Gastroesophageal sphincter (tissue), 4 donors: ENCODE measurements around the gene FAM163A. TPM values are rescaled to one million over a fixed set of nuclear protein-coding genes. Genes with fewer than 3 reads are reported as not detected.
"Not testable (repeated sequence)": the region's sequence is repeated elsewhere in the genome, so short reads cannot be mapped to it uniquely, and the experiment has no call there.

Source experiments
- ATAC-seq: fragments of 150-250 bp; one replicate; pipeline ENCODE4 v1.9.1; 2016; ENCODE audit warnings: mild to moderate bottlenecking, moderate library complexity
- H3K27ac ChIP-seq, 4 donors: fragments of 200-600 bp; sonication (generic) in 3 of 4; 1 replicate in 3 of 4; 2 replicates in 1 of 4; pipeline ENCODE4 v1.5.1; 2016 to 2019
- H3K27me3 ChIP-seq: fragments of 200-600 bp; sonication (generic); one replicate; pipeline ENCODE4 v1.5.1; 2019
- H3K36me3 ChIP-seq, 2 donors: fragments of 200-600 bp; sonication (generic); one replicate each; pipeline ENCODE4 v1.5.1; 2019; ENCODE audit warnings: control low read depth in 1 of 2
- H3K4me1 ChIP-seq, 3 donors: fragments of 200-600 bp; sonication (generic); 1 replicate in 2 of 3; 2 replicates in 1 of 3; pipeline ENCODE4 v1.5.1; 2016 to 2019; ENCODE audit warnings: control low read depth in 2 of 3
- H3K4me3 ChIP-seq, 2 donors: fragments of 200-600 bp; sonication (generic); one replicate each; pipeline ENCODE4 v1.5.1; 2019; ENCODE audit warnings: mild to moderate bottlenecking in 1 of 2, moderate library complexity in 1 of 2
- H3K9me3 ChIP-seq, 3 donors: fragments of 200-600 bp; sonication (generic); one replicate each; pipeline ENCODE4 v1.5.1; 2017 to 2019; ENCODE audit warnings: control low read depth in 2 of 3
- CTCF ChIP-seq, 4 experiments: fragments of 200-600 bp in 2 of 4; fragments of 450-650 bp in 2 of 4; sonication (generic) in 1 of 4; IDR thresholded peaks; one replicate each; pipeline ENCODE4 v1.5.1; 2017 to 2019; ENCODE audit warnings: antibody characterized with exemption in 4 of 4, mild to moderate bottlenecking in 2 of 4, moderate library complexity in 2 of 4
- EP300 ChIP-seq: sonication (generic); formaldehyde crosslinking; IDR thresholded peaks from one replicate; pipeline ENCODE4 v1.6.1; 2017; ENCODE audit warnings: antibody characterized with exemption, mild to moderate bottlenecking
- POLR2A ChIP-seq, 2 donors: fragments of 450-650 bp; IDR thresholded peaks; one replicate each; pipeline ENCODE4 v1.6.1; 2017; ENCODE audit warnings: antibody characterized with exemption in 2 of 2, mild to moderate bottlenecking in 2 of 2, moderate library complexity in 1 of 2
- POLR2AphosphoS5 ChIP-seq: sonication (generic); formaldehyde crosslinking; IDR thresholded peaks from one replicate; pipeline ENCODE4 v1.6.1; 2017; ENCODE audit warnings: antibody characterized with exemption
- WGBS, 2 donors: methylation state at CpG; one replicate each; pipeline ENCODE4 v1.1.5; 2018; ENCODE audit warnings: low coverage in 1 of 2; 5-methylcytosine and 5-hydroxymethylcytosine counted together
- total RNA-seq, 4 donors: library from RNA; depleted of rRNA; stranded (reverse); fragments of >200 nt; gene quantifications; one replicate each; pipeline ENCODE4 v1.1.0, GENCODE V29; 2016

The FAM163A gene
- total RNA-seq, 4 donors from 2014 or later: 0.19 to 0.67 TPM; not detected in 2

GRCh38 chr1:179828554-179829110 is 85.5 kb downstream of the FAM163A start:
- WGBS, 2 donors: 80% methylated on average over 1 of the region's 9 CpGs; no CpG with 5 or more reads in 1 of the 2 donors
- no peaks in the 10 kb centered on the region for H3K36me3 ChIP-seq
- no peak overlapping the region for H3K4me3 ChIP-seq
- H3K27ac ChIP-seq: no peak overlapping the region
- H3K4me1 ChIP-seq: no peaks in the 10 kb centered on the region
- peaks cover 7% of the 10 kb centered on the region for H3K27me3 ChIP-seq
- no peak for ATAC-seq
- no peak for TF ChIP-seq CTCF (IDR thresholded peaks at IDR 0.05)
- TF ChIP-seq POLR2AphosphoS5: no peak
- TF ChIP-seq POLR2A (IDR thresholded peaks at IDR 0.05): no peak
- TF ChIP-seq EP300: no peak
- H3K9me3 ChIP-seq: no peaks in the 10 kb centered on the region

DNA sequence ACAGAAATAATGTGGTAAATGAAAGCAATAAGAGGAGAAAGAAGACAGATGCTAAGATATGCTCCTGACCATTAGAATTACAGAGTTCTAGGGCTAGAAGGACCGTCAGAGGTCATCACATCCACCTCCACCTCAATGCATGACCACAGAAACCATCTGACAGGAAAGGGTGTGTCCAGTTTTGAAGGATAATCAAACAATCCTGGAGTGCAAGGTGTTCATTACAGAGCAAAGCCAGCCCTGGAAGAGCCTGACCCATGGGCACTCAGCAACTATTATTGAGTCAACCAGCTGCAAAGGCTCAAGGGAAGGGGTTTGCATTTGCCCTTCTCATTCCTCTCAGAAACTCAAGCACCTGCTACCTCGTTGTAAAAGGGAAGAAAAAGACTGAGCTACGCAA is 88.1 kb downstream of the FAM163A start:
- WGBS, 2 donors: 63 to 100% methylated on average over 1 to 3 of the region's 3 CpGs
- no peak overlapping the region for H3K27ac ChIP-seq
- H3K4me1 ChIP-seq: no peaks in the 10 kb centered on the region
- peaks cover 0 to 8% of the 10 kb centered on the region in 2 donors for H3K36me3 ChIP-seq
- TF ChIP-seq EP300 (no peak), POLR2AphosphoS5 (no peak), CTCF (IDR thresholded peaks at IDR 0.05) (no peak), POLR2A (IDR thresholded peaks at IDR 0.05) (no peak)
- no peaks in the 10 kb centered on the region for H3K9me3 ChIP-seq
- H3K4me3 ChIP-seq: no peak overlapping the region
- H3K27me3 ChIP-seq: peaks cover 7% of the 10 kb centered on the region
- ATAC-seq: no peak

- no peaks in the 10 kb centered on the region for H3K4me1 ChIP-seq
Observed at GRCh38 chr1:179831852-179832699, 89.0 kb downstream of the FAM163A start.

DNA sequence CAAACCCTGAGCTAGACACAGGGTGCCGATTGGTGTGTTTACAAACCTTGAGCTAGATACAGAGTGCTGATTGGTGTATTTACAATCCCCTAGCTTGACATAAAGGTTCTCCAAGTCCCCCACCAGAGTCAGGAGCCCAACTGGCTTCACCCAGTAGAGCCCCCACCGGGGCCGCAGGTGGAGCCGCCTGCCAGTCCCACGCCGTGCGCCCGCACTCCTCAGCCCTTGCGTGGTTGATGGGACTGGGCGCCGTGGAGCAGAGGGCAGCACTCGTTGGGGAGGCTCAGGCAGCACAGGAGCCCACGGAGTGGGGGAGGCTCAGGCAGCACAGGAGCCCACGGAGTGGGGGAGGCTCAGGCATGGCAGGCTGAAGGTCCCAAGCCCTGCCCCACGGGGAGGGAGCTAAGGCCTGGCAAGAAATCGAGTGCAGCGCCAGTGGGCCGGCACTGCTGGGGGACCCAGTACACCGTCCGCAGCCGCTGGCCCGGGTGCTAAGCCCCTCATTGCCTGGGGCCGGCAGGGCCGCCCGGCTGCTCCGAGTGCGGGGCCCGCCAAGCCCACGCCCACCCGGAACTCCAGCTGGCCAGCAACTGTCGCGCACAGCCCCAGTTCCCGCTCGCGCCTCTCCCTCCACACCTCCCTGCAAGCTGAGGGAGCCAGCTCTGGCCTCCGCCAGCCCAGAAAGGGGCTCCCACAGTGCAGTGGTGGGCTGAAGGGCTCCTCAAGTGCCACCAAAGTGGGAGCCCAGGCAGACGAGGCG is 93.8 kb downstream of the FAM163A start:
- not testable (repeated sequence) for H3K4me1 ChIP-seq, H3K9me3 ChIP-seq, H3K4me3 ChIP-seq, H3K27ac ChIP-seq, H3K27me3 ChIP-seq, ATAC-seq
- peaks cover 0 to 53% of the 10 kb centered on the region in 2 donors for H3K36me3 ChIP-seq
- 100% methylated on average over 1 of the region's 38 CpGs; no CpG with 5 or more reads in 1 of the 2 donors for WGBS, 2 donors

More at GRCh38 chr1:179831852-179832699, 89.0 kb downstream of the FAM163A start:
- peaks cover 0 to 16% of the 10 kb centered on the region in 2 donors for H3K36me3 ChIP-seq
- H3K9me3 ChIP-seq: no peaks in the 10 kb centered on the region
- WGBS, 2 donors: 59 to 80% methylated on average over 4 to 7 of the region's 9 CpGs
- no peak overlapping the region for H3K4me3 ChIP-seq
- peaks cover 7% of the 10 kb centered on the region for H3K27me3 ChIP-seq
- ATAC-seq: no peak
- H3K27ac ChIP-seq: no peak overlapping the region
- no peak for TF ChIP-seq CTCF (IDR thresholded peaks at IDR 0.05)
- no peak for TF ChIP-seq POLR2A (IDR thresholded peaks at IDR 0.05)
- TF ChIP-seq EP300: no peak
- no peak for TF ChIP-seq POLR2AphosphoS5

GRCh38 chr1:179840107-179840506 is 97.0 kb downstream of the FAM163A start:
- no peak for ATAC-seq
- Histone ChIP-seq H3K27me3 (no peaks in the 10 kb centered on the region), H3K9me3 (no peaks in the 10 kb centered on the region), H3K4me3 (no peak overlapping the region), H3K4me1 (no peaks in the 10 kb centered on the region), H3K27ac (no peak overlapping the region), H3K36me3 (peaks cover 0 to 66% of the 10 kb centered on the region in 2 donors)
- TF ChIP-seq CTCF (IDR thresholded peaks at IDR 0.05): no peak
- no peak for TF ChIP-seq POLR2A (IDR thresholded peaks at IDR 0.05)
- no peak for TF ChIP-seq EP300
- no peak for TF ChIP-seq POLR2AphosphoS5
- 77 to 79% methylated on average over 3 of the region's 3 CpGs for WGBS, 2 donors
